Right atrium auricular region (tissue), 2 donors: ENCODE measurements around the gene POLR2H. TPM values are rescaled to one million over a fixed set of nuclear protein-coding genes. Genes with fewer than 3 reads are reported as not detected.
"Not testable (repeated sequence)": the region's sequence is repeated elsewhere in the genome, so short reads cannot be mapped to it uniquely, and the experiment has no call there.

Experiments
- DNase-seq: peaks from one replicate; pipeline ENCODE4 v3.0.0-alpha.2; 2019; ENCODE audit warnings: low spot score
- H3K27ac ChIP-seq, 2 donors: fragments of 200-600 bp; sonication (generic); 1 replicate in 1 of 2; 2 replicates in 1 of 2; pipeline ENCODE4 v1.5.1; 2016 to 2019
- H3K27me3 ChIP-seq, 2 donors: fragments of 200-600 bp; sonication (generic); one replicate each; pipeline versions ENCODE4 v1.5.1 to v1.6.0; 2017 to 2019
- H3K36me3 ChIP-seq: fragments of 200-600 bp; sonication (generic); one replicate; pipeline ENCODE4 v1.5.1; 2016
- H3K4me1 ChIP-seq, 2 donors: fragments of 200-600 bp; sonication (generic); one replicate each; pipeline versions ENCODE4 v1.5.1 to v1.6.0; 2017 to 2019
- H3K4me3 ChIP-seq, 2 donors: fragments of 200-600 bp; sonication (generic); 1 replicate in 1 of 2; 2 replicates in 1 of 2; pipeline ENCODE4 v1.5.1; 2017 to 2019; ENCODE audit warnings: mild to moderate bottlenecking in 1 of 2, moderate library complexity in 1 of 2
- H3K9me3 ChIP-seq, 2 donors: fragments of 200-600 bp; sonication (generic); one replicate each; pipeline ENCODE4 v1.5.1; 2019
- total RNA-seq, 2 donors: library from RNA; depleted of rRNA; stranded (reverse); fragments of >200 nt; gene quantifications; one replicate each; pipeline ENCODE4 v1.1.0, GENCODE V29; 2016
- TF ChIP-seq, protein P1 (sequence below), 2 donors: fragments of 200-600 bp; sonication (generic); IDR thresholded peaks; one replicate each; pipeline ENCODE4 v1.5.1; 2019; ENCODE audit warnings: antibody characterized with exemption in 2 of 2

The POLR2H gene
- total RNA-seq, 2 donors from 2014 or later, result 26.8 to 35.5 TPM

DNA sequence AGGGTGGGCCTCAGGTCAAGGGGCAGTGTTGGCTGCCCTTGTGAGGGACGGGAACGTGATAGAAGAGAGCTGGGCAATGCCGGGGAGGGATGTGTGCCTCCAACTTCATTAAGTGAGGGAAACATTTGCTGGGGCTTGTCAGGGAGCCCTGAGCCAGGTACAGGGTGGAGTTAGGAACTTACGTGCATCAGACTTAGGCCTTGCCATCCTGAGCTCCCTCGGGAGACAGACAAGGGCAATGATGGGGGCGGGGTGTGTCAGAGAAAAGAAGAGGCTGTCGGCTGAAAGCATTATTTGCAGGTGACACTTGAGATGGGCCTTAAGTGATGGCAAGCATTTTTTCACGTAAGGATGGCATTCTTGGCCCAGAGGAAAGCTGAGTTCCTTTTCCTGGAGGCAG is 22.5 kb upstream of the POLR2H start:
- no peak for DNase-seq
- Histone ChIP-seq H3K27me3 (no peaks in the 10 kb centered on the region), H3K9me3 (no peaks in the 10 kb centered on the region), H3K36me3 (peaks cover 43% of the 10 kb centered on the region), H3K4me3 (peak overlapping the region in 1 of 2 donors; percentile 38), H3K27ac (peak overlapping the region; percentile 98 to 99), H3K4me1 (peaks cover 0 to 48% of the 10 kb centered on the region in 2 donors)
- TF ChIP-seq, protein P1, sequence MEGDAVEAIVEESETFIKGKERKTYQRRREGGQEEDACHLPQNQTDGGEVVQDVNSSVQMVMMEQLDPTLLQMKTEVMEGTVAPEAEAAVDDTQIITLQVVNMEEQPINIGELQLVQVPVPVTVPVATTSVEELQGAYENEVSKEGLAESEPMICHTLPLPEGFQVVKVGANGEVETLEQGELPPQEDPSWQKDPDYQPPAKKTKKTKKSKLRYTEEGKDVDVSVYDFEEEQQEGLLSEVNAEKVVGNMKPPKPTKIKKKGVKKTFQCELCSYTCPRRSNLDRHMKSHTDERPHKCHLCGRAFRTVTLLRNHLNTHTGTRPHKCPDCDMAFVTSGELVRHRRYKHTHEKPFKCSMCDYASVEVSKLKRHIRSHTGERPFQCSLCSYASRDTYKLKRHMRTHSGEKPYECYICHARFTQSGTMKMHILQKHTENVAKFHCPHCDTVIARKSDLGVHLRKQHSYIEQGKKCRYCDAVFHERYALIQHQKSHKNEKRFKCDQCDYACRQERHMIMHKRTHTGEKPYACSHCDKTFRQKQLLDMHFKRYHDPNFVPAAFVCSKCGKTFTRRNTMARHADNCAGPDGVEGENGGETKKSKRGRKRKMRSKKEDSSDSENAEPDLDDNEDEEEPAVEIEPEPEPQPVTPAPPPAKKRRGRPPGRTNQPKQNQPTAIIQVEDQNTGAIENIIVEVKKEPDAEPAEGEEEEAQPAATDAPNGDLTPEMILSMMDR (IDR thresholded peaks at IDR 0.05), result no peak

GRCh38 chr3:184339451-184340135 is 21.9 kb upstream of the POLR2H start:
- H3K4me3 ChIP-seq, DNase-seq, H3K9me3 ChIP-seq, H3K27me3 ChIP-seq: not testable (repeated sequence)
- peaks cover 42% of the 10 kb centered on the region for H3K36me3 ChIP-seq
- H3K27ac ChIP-seq, result peak overlapping the region in 1 of 2 donors; percentile 99
- peaks cover 0 to 47% of the 10 kb centered on the region in 2 donors for H3K4me1 ChIP-seq

- DNase-seq, result no peak
- H3K27ac ChIP-seq, result no peak overlapping the region
- H3K4me1 ChIP-seq, result peaks cover 0 to 43% of the 10 kb centered on the region in 2 donors
- H3K4me3 ChIP-seq, result no peak overlapping the region
- peaks cover 39% of the 10 kb centered on the region for H3K36me3 ChIP-seq
- H3K9me3 ChIP-seq, result no peaks in the 10 kb centered on the region
- TF ChIP-seq, protein P1 (IDR thresholded peaks at IDR 0.05), result no peak
- no peaks in the 10 kb centered on the region for H3K27me3 ChIP-seq
Observed at GRCh38 chr3:184341925-184342324, 19.6 kb upstream of the POLR2H start.

GRCh38 chr3:184343200-184343876 is 18.2 kb upstream of the POLR2H start:
- H3K4me3 ChIP-seq, result no peak overlapping the region
- H3K36me3 ChIP-seq, result peaks cover 39% of the 10 kb centered on the region
- no peak for DNase-seq
- peaks cover 0 to 29% of the 10 kb centered on the region in 2 donors for H3K4me1 ChIP-seq
- no peaks in the 10 kb centered on the region for H3K27me3 ChIP-seq
- no peak overlapping the region for H3K27ac ChIP-seq
- H3K9me3 ChIP-seq, result no peaks in the 10 kb centered on the region
- TF ChIP-seq, protein P1 (IDR thresholded peaks at IDR 0.05), result no peak

- Histone ChIP-seq H3K27ac (peak overlapping the region; percentile 33 to 57), H3K9me3 (no peaks in the 10 kb centered on the region), H3K27me3 (no peaks in the 10 kb centered on the region), H3K4me3 (no peak overlapping the region), H3K36me3 (peaks cover 39% of the 10 kb centered on the region), H3K4me1 (peaks cover 0 to 15% of the 10 kb centered on the region in 2 donors)
- DNase-seq, result no peak
- TF ChIP-seq, protein P1 (IDR thresholded peaks at IDR 0.05), result no peak
Observed at GRCh38 chr3:184344579-184345316, 16.8 kb upstream of the POLR2H start.
